K562 (cell line): ENCODE measurements around the gene ECSIT.

ENCODE experiments used
- FOSL1 ChIP-seq: fragments of 200-800 bp; sonication (Bioruptor generic); conservative IDR thresholded peaks from 2 replicates; pipeline ENCODE4 v1.6.1; 2016; ENCODE audit warnings: missing genetic modification characterization, missing compliant biosample characterization
- FOXJ3 ChIP-seq: sonication (generic); formaldehyde crosslinking; IDR thresholded peaks from 2 replicates; pipeline ENCODE4 v1.4.0; 2020; ENCODE audit warnings: mild to moderate bottlenecking, missing genetic modification reagents
- MYC ChIP-seq, 2 experiments: fragments of 250-450 bp in 1 of 2; sonication (Bioruptor Pico) in 1 of 2; IDR thresholded peaks; 2 replicates each; pipeline versions ENCODE4 v1.5.1 to v1.6.1; 2012 to 2021; ENCODE audit warnings: low read depth in 2 of 2, borderline replicate concordance in 1 of 2, improper control_type of control experiment in 1 of 2, low read length in 1 of 2, mild to moderate bottlenecking in 1 of 2, moderate library complexity in 1 of 2
- SAP30 ChIP-seq: fragments of 200-600 bp; sonication (generic); IDR thresholded peaks from 2 replicates; pipeline ENCODE4 v1.6.1; 2012; ENCODE audit warnings: borderline replicate concordance, low read depth, mild to moderate bottlenecking, moderate library complexity, low read length, control low read depth, inconsistent platforms; ENCODE audit not compliant: insufficient read depth, poor library complexity, severe bottlenecking
- TBL1XR1 ChIP-seq, 2 experiments: IDR thresholded peaks; 2 replicates each; pipeline ENCODE4 v1.6.1; 2012; ENCODE audit warnings: improper control_type of control experiment in 2 of 2, low read length in 2 of 2, mild to moderate bottlenecking in 1 of 2
- ZNF143 ChIP-seq: sonication (generic); formaldehyde crosslinking; IDR thresholded peaks from 2 replicates; pipeline ENCODE4 v1.9.0; 2022; ENCODE audit warnings: mild to moderate bottlenecking, missing genetic modification reagents

DNA sequence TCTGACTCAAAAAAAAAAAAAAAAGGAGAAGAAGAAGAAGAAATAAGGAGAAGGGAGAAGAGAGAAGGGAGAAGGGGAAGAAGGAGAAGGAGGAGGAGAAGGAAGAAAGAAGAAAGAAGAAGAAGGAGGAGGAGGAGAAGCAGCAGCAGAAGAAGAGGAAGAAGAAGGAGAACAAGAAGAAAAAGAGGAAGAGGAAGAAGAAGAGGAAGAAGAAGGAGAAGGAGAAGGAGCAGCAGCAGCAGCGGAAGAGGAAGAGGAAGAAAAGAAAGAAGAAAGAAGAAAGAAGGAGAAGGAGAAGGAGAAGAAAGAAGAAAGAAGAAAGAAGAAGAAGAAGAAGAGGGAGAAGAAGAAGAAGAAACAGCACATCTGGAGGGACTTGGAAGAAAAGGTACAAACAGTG is 5.6 kb upstream of the ECSIT start:
- TF ChIP-seq MYC (IDR thresholded peaks at IDR 0.05; ENCODE audit: low read depth, low read length) (no peak), MYC (CRISPR knock-in tag; IDR thresholded peaks at IDR 0.05; ENCODE audit: borderline replicate concordance, low read depth) (no peak), FOSL1 (no peak), TBL1XR1 (IDR thresholded peaks at IDR 0.05; ENCODE audit: low read length in 2 of 2) (no peak), SAP30 (no peak), FOXJ3 (CRISPR knock-in tag) (no peak), ZNF143 (CRISPR knock-in tag) (no peak)
